ENCODE data around the gene CLRN3. TPM values are rescaled to one million over a fixed set of nuclear protein-coding genes. Genes with fewer than 3 reads are reported as not detected.

CLRN3 gene
- total RNA-seq, 4 donors from 2014 or later: not detected

- H3K4me3 ChIP-seq: no peak overlapping the region
- H3K27ac ChIP-seq: no peak overlapping the region
- H3K36me3 ChIP-seq: peaks cover 0 to 10% (median 0%) of the 10 kb centered on the region in 3 donors
- peaks cover 0 to 27% (median 0%) of the 10 kb centered on the region in 4 donors for H3K4me1 ChIP-seq
- DNase-seq (ENCODE audit: low spot score in 2 of 2): no peak
- TF ChIP-seq CTCF (IDR thresholded peaks at IDR 0.05): no peak
- TF ChIP-seq POLR2A (IDR thresholded peaks at IDR 0.05): no peak
- TF ChIP-seq EP300 (IDR thresholded peaks at IDR 0.05): no peak
- no peaks in the 10 kb centered on the region for H3K27me3 ChIP-seq
- H3K9me3 ChIP-seq: peaks cover 0 to 6% (median 0%) of the 10 kb centered on the region in 4 donors
These were observed 44.3 kb upstream of the CLRN3 start for GRCh38 chr10:127937069-127937468.

GRCh38 chr10:127935071-127935561 is 42.4 kb upstream of the CLRN3 start:
- Histone ChIP-seq H3K4me1 (peaks cover 0 to 27% (median 0%) of the 10 kb centered on the region in 4 donors), H3K27ac (peak overlapping the region in 2 of 4 donors; percentile 1 to 47), H3K36me3 (peaks cover 0 to 10% (median 0%) of the 10 kb centered on the region in 3 donors), H3K27me3 (no peaks in the 10 kb centered on the region), H3K9me3 (peaks cover 0 to 6% (median 0%) of the 10 kb centered on the region in 4 donors), H3K4me3 (no peak overlapping the region)
- DNase-seq (ENCODE audit: low spot score in 2 of 2): no peak
- 52 to 75% methylated on average over 16 of the region's 16 CpGs for WGBS, 2 donors
- TF ChIP-seq EP300 (IDR thresholded peaks at IDR 0.05) (no peak), CTCF (IDR thresholded peaks at IDR 0.05) (no peak), POLR2A (IDR thresholded peaks at IDR 0.05) (no peak)

GRCh38 chr10:127934383-127934782 is 41.6 kb upstream of the CLRN3 start:
- Histone ChIP-seq H3K9me3 (peaks cover 0 to 6% (median 0%) of the 10 kb centered on the region in 4 donors), H3K27me3 (no peaks in the 10 kb centered on the region), H3K27ac (peak overlapping the region in 2 of 4 donors; percentile 1 to 41), H3K4me1 (peaks cover 0 to 21% (median 0%) of the 10 kb centered on the region in 4 donors), H3K4me3 (no peak overlapping the region), H3K36me3 (peaks cover 0 to 10% (median 0%) of the 10 kb centered on the region in 3 donors)
- 97 to 98% methylated on average over 13 to 14 of the region's 14 CpGs for WGBS, 2 donors
- no peak for DNase-seq (ENCODE audit: low spot score in 2 of 2)
- TF ChIP-seq EP300 (IDR thresholded peaks at IDR 0.05) (no peak), POLR2A (IDR thresholded peaks at IDR 0.05) (no peak), CTCF (IDR thresholded peaks at IDR 0.05) (no peak)

- WGBS, 2 donors: 84% methylated on average over 5 of the region's 5 CpGs
- no peak for DNase-seq (ENCODE audit: low spot score in 2 of 2)
- no peak overlapping the region for H3K4me3 ChIP-seq
- peaks cover 0 to 14% (median 4%) of the 10 kb centered on the region in 4 donors for H3K4me1 ChIP-seq
- no peaks in the 10 kb centered on the region for H3K27me3 ChIP-seq
- H3K27ac ChIP-seq: no peak overlapping the region
- H3K36me3 ChIP-seq: peaks cover 0 to 10% (median 0%) of the 10 kb centered on the region in 3 donors
- H3K9me3 ChIP-seq: peaks cover 0 to 6% (median 0%) of the 10 kb centered on the region in 4 donors
- TF ChIP-seq EP300 (IDR thresholded peaks at IDR 0.05) (no peak), POLR2A (IDR thresholded peaks at IDR 0.05) (no peak), CTCF (IDR thresholded peaks at IDR 0.05) (no peak)
These were observed 40.5 kb upstream of the CLRN3 start for GRCh38 chr10:127933271-127933670.

DNA sequence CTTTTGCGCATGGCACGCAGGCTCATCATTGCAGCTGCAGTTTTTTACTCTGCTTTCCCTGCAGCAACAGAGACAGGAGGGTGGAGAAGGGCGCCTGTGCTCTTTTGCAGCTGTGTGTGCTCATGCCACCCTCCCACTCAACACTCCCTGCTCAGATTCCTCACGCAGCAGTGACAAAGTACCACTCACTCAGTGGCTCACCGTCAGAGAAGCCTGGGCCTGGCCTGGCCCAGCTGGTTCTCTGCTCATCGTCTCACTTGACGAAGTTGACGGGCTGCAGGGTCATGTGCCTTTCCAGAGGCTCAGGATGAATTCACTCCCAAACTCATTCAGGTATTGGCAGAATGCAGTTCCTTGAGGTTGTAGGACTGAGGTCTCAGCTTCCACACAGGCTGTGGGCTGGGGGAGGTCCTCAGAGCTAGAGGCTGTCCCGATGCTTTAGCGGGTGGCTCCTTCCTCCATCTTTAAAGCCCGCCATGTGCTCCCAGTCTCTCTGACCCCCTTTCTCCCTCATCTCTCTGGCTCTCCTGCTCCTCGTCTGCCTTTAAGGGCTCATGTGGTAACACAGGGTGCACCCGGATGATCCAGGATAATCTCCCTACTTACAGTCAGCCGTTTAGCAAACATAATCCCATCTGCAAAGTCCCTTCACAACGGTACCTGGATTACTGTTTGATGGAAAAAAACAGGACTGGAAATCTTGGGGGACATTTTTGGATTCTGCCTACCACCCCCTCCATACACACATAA is 40.0 kb upstream of the CLRN3 start:
- TF ChIP-seq CTCF (IDR thresholded peaks at IDR 0.05): no peak
- no peak for TF ChIP-seq EP300 (IDR thresholded peaks at IDR 0.05)
- no peak for TF ChIP-seq POLR2A (IDR thresholded peaks at IDR 0.05)
- Histone ChIP-seq H3K9me3 (peaks cover 0 to 6% (median 0%) of the 10 kb centered on the region in 4 donors), H3K36me3 (peaks cover 0 to 10% (median 0%) of the 10 kb centered on the region in 3 donors), H3K27ac (no peak overlapping the region), H3K4me3 (no peak overlapping the region), H3K27me3 (no peaks in the 10 kb centered on the region), H3K4me1 (peaks cover 0 to 15% (median 5%) of the 10 kb centered on the region in 4 donors)
- 88 to 91% methylated on average over 15 of the region's 15 CpGs for WGBS, 2 donors
- no peak for DNase-seq (ENCODE audit: low spot score in 2 of 2)
